GM23248 (cell line): ENCODE measurements around the gene EPM2A. TPM values are rescaled to one million over a fixed set of nuclear protein-coding genes. Genes with fewer than 3 reads are reported as not detected.

ENCODE experiments used
- DNase-seq: peaks from one replicate; pipeline ENCODE4 v3.0.0-alpha.2; 2015
- H2AFZ ChIP-seq: fragments of 200-600 bp; sonication (generic); 2 replicates; pipeline ENCODE4 v1.6.1; 2016; ENCODE audit warnings: antibody characterized with exemption
- H3F3A ChIP-seq: fragments of 200-600 bp; sonication (generic); 2 replicates; pipeline ENCODE4 v1.6.1; 2016; ENCODE audit warnings: mild to moderate bottlenecking, antibody characterized with exemption, mixed run types; ENCODE audit not compliant: insufficient read depth
- H3K27ac ChIP-seq: fragments of 200-600 bp; sonication (generic); 2 replicates; pipeline ENCODE4 v1.5.1; 2016; ENCODE audit warnings: mild to moderate bottlenecking
- H3K27me3 ChIP-seq: fragments of 200-600 bp; sonication (generic); replicated peaks from 2 replicates; pipeline ENCODE4 v1.6.1; 2016; ENCODE audit warnings: mild to moderate bottlenecking; ENCODE audit not compliant: insufficient read depth
- H3K36me3 ChIP-seq: fragments of 200-600 bp; sonication (generic); 2 replicates; pipeline ENCODE4 v1.6.1; 2016; ENCODE audit warnings: low read depth, mild to moderate bottlenecking
- H3K4me1 ChIP-seq: fragments of 200-600 bp; sonication (generic); 2 replicates; pipeline ENCODE4 v1.6.1; 2016; ENCODE audit warnings: mild to moderate bottlenecking; ENCODE audit not compliant: insufficient read depth
- H3K4me2 ChIP-seq: fragments of 200-600 bp; sonication (generic); one replicate; pipeline ENCODE4 v1.6.1; 2016; ENCODE audit warnings: mild to moderate bottlenecking; ENCODE audit not compliant: unreplicated experiment
- H3K4me3 ChIP-seq: fragments of 200-600 bp; sonication (generic); 2 replicates; pipeline ENCODE4 v1.5.1; 2016; ENCODE audit warnings: mild to moderate bottlenecking
- H3K79me2 ChIP-seq: fragments of 200-600 bp; sonication (generic); 2 replicates; pipeline ENCODE4 v1.6.1; 2016; ENCODE audit warnings: mild to moderate bottlenecking; ENCODE audit not compliant: insufficient read depth
- H3K9ac ChIP-seq: fragments of 200-600 bp; sonication (generic); 2 replicates; pipeline ENCODE4 v1.6.1; 2016; ENCODE audit warnings: mild to moderate bottlenecking
- H3K9me2 ChIP-seq: fragments of 200-600 bp; sonication (generic); 2 replicates; pipeline ENCODE4 v1.6.1; 2016; ENCODE audit warnings: mixed run types, mild to moderate bottlenecking, moderate library complexity; ENCODE audit not compliant: insufficient read depth
- H3K9me3 ChIP-seq: fragments of 200-600 bp; sonication (generic); one replicate; pipeline ENCODE4 v1.6.1; 2017; ENCODE audit warnings: low read depth
- H4K20me1 ChIP-seq: fragments of 200-600 bp; sonication (generic); 2 replicates; pipeline ENCODE4 v1.6.0; 2016; ENCODE audit not compliant: insufficient read depth
- EZH2 ChIP-seq: fragments of 200-600 bp; sonication (generic); IDR thresholded peaks from 2 replicates; pipeline ENCODE4 v1.6.1; 2018; ENCODE audit warnings: antibody characterized with exemption, mild to moderate bottlenecking; ENCODE audit not compliant: insufficient read depth, poor library complexity, severe bottlenecking
- EZH2phosphoT487 ChIP-seq: fragments of 200-600 bp; sonication (generic); IDR thresholded peaks from 2 replicates; pipeline ENCODE4 v1.6.1; 2018; ENCODE audit warnings: antibody characterized with exemption, moderate library complexity, mild to moderate bottlenecking, low read depth; ENCODE audit not compliant: insufficient read depth
- WGBS, 2 experiments: methylation state at CpG; one replicate each; pipeline ENCODE4 v1.1.6; 2015 to 2017; ENCODE audit warnings: low lambda C conversion rate in 2 of 2, low coverage in 1 of 2; ENCODE audit errors: missing lambda C conversion rate in 2 of 2; 5-methylcytosine and 5-hydroxymethylcytosine counted together
- in situ Hi-C: fragments of 300-500 bp; cut with MboI; formaldehyde crosslinking; loops from 2 replicates; pipeline ENCODE4 v1.15.0; 2020
- polyA plus RNA-seq: library from polyadenylated mRNA; unstranded; fragments of >200 nt; fragmentation: Nextera tagmentation; extraction: Ambion mirVana; gene quantifications from 2 replicates; pipeline ENCODE4 v1.2.1, GENCODE V29; 2016
- total RNA-seq: library from RNA; depleted of rRNA; stranded (reverse); fragments of >200 nt; shearing (Covaris generic); gene quantifications from 2 replicates; pipeline ENCODE4 v1.2.3, GENCODE V29; 2014

EPM2A gene
- total and polyA plus RNA-seq, 2 experiments from 2014 or later: 2.7 to 3.5 TPM

DNA sequence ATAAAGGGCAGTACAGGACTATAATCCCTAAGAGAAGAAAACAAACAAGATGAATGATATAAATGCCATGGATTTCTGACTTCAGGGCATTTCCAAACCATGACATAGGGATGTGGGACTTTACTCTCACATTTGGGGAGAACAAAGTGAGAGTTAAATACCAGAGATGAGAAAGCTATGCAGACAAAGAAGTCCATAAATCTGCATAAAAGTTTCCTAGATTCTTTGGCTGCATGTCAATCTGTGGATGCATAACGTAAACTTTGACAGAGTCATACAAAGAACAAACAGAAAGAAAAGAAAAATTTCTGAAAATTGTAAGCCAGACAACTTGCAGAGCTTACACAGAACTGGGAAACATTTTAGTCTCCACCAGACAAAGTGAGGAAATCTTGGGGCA lies 11.7 kb downstream of the EPM2A start:
- Histone ChIP-seq H3K36me3 (no peaks in the 10 kb centered on the region), H3K9me2 (no peaks in the 10 kb centered on the region), H3K27ac (no peak overlapping the region), H3K4me1 (no peaks in the 10 kb centered on the region), H3F3A (no peaks in the 10 kb centered on the region), H3K4me2 (no peak overlapping the region), H2AFZ (no peak overlapping the region), H4K20me1 (no peaks in the 10 kb centered on the region), H3K4me3 (no peak overlapping the region), H3K9me3 (no peaks in the 10 kb centered on the region), H3K27me3 (no peaks in the 10 kb centered on the region), H3K79me2 (no peaks in the 10 kb centered on the region), H3K9ac (no peak overlapping the region)
- WGBS, 2 experiments: 78 to 80% methylated on average over 1 of the region's 1 CpG
- no peak for DNase-seq
- in situ Hi-C loops: no loop called here
- TF ChIP-seq EZH2phosphoT487 (no peak), EZH2 (no peak)

DNA sequence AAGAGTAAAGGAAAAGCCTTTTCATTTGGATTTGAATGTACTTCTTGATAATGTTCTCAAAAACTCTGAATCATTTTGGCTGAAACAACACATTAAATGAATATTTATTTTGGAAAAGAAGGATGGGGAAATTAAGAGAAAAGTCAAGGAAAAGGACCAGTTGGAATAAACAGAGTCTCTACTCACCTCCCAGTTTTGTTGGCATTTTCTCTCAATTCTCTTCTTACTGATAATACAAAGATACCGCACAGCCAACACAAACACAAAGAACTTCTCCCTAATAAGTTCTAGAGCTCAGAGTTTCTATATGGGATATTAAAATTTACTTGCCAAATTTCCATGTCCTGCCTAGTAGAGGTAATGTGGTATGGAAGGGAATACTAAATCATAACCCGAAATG lies 13.1 kb downstream of the EPM2A start:
- H3K36me3 ChIP-seq: no peaks in the 10 kb centered on the region
- H3K9ac ChIP-seq: no peak overlapping the region
- TF ChIP-seq EZH2: no peak
- no peak for TF ChIP-seq EZH2phosphoT487
- H3K9me3 ChIP-seq: no peaks in the 10 kb centered on the region
- H3K27me3 ChIP-seq: no peaks in the 10 kb centered on the region
- no peak overlapping the region for H3K27ac ChIP-seq
- H4K20me1 ChIP-seq: no peaks in the 10 kb centered on the region
- H3K4me1 ChIP-seq: no peaks in the 10 kb centered on the region
- H3K9me2 ChIP-seq: no peaks in the 10 kb centered on the region
- in situ Hi-C loops: no loop called here
- no peak overlapping the region for H3K4me2 ChIP-seq
- DNase-seq: no peak
- H2AFZ ChIP-seq: no peak overlapping the region
- 91 to 97% methylated on average over 2 of the region's 2 CpGs for WGBS, 2 experiments
- H3F3A ChIP-seq: no peaks in the 10 kb centered on the region
- H3K79me2 ChIP-seq: no peaks in the 10 kb centered on the region
- H3K4me3 ChIP-seq: no peak overlapping the region

DNA sequence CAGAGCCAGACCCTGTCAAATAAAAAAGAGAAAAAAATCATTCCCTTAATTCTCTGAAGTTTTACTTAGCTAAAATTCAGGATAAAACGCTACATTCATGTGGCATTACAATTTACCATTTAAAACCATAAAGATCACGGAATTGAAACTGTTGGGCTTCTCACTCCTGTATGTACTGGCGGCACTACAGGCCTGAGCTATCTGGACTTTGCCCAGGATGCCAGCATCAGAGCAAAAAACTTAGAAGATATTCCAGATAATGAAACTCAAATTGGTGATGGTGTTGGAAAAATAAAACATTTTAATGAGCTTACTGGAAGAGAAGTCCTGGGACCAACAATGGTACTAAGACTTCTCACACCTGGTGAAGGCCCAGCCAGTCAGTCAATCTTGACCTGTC lies 14.2 kb downstream of the EPM2A start:
- Histone ChIP-seq H2AFZ (no peak overlapping the region), H3K79me2 (no peaks in the 10 kb centered on the region), H4K20me1 (no peaks in the 10 kb centered on the region), H3K27me3 (no peaks in the 10 kb centered on the region), H3K9ac (no peak overlapping the region), H3K4me2 (no peak overlapping the region), H3K9me3 (no peaks in the 10 kb centered on the region), H3K27ac (no peak overlapping the region), H3F3A (no peaks in the 10 kb centered on the region), H3K4me3 (no peak overlapping the region), H3K36me3 (no peaks in the 10 kb centered on the region), H3K9me2 (no peaks in the 10 kb centered on the region), H3K4me1 (no peaks in the 10 kb centered on the region)
- TF ChIP-seq EZH2phosphoT487: no peak
- TF ChIP-seq EZH2: no peak
- in situ Hi-C loops: no loop called here
- no peak for DNase-seq
- 79 to 84% methylated on average over 3 of the region's 3 CpGs for WGBS, 2 experiments

DNA sequence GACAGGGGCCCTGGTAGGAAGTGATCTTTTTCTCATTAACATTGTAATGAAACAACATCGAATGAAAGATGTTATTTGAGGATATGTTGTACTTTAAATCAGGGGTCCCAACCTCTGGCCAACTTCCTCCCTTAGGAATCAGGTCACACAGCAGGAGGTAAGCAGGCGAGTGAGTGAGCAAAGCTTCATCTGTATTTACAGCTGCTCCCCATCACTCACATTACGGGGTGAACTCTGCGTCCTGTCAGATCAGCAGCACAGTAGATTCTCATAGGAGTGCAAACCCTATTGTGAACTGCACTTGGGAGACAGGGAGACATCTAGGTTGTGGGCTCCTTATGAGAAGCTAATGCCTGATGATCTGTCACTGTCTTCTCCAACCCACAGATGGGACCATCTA lies 19.9 kb downstream of the EPM2A start:
- H3K9ac ChIP-seq: no peak overlapping the region
- H3F3A ChIP-seq: no peaks in the 10 kb centered on the region
- H3K79me2 ChIP-seq: no peaks in the 10 kb centered on the region
- no peak overlapping the region for H2AFZ ChIP-seq
- H3K36me3 ChIP-seq: no peaks in the 10 kb centered on the region
- TF ChIP-seq EZH2: no peak
- TF ChIP-seq EZH2phosphoT487: no peak
- H3K4me3 ChIP-seq: no peak overlapping the region
- H4K20me1 ChIP-seq: no peaks in the 10 kb centered on the region
- H3K4me1 ChIP-seq: no peaks in the 10 kb centered on the region
- 87 to 88% methylated on average over 4 of the region's 4 CpGs for WGBS, 2 experiments
- H3K4me2 ChIP-seq: no peak overlapping the region
- no peak for DNase-seq
- no peak overlapping the region for H3K27ac ChIP-seq
- in situ Hi-C loops: no loop called here
- no peaks in the 10 kb centered on the region for H3K9me3 ChIP-seq
- no peaks in the 10 kb centered on the region for H3K27me3 ChIP-seq
- no peaks in the 10 kb centered on the region for H3K9me2 ChIP-seq

DNA sequence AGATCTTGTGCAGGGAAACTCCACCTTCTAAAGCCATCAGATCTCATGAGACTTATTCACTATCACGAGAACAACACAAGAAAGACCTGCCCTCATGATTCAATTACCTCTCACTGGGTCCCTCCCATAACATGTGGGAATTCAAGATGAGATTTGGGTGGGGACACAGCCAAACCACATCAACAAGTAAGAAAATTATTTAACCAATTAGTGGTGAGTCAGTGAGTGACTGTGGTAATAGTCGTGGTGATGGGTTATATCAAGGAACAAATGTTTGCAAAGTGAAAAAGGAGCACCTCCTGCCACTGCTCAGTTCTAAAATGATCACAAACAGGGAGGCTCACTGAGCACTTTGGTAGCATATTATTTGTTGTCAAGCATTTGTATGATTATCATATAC lies 20.6 kb downstream of the EPM2A start:
- no peak overlapping the region for H3K4me3 ChIP-seq
- H3K36me3 ChIP-seq: no peaks in the 10 kb centered on the region
- no peak overlapping the region for H3K27ac ChIP-seq
- H4K20me1 ChIP-seq: no peaks in the 10 kb centered on the region
- 35 to 42% methylated on average over 2 of the region's 2 CpGs for WGBS, 2 experiments
- H3K9ac ChIP-seq: no peak overlapping the region
- H3K79me2 ChIP-seq: no peaks in the 10 kb centered on the region
- no peaks in the 10 kb centered on the region for H3K9me3 ChIP-seq
- DNase-seq: no peak
- TF ChIP-seq EZH2phosphoT487: no peak
- no peak for TF ChIP-seq EZH2
- H3K27me3 ChIP-seq: no peaks in the 10 kb centered on the region
- H2AFZ ChIP-seq: no peak overlapping the region
- H3K4me2 ChIP-seq: no peak overlapping the region
- no peaks in the 10 kb centered on the region for H3K4me1 ChIP-seq
- in situ Hi-C loops: no loop called here
- H3K9me2 ChIP-seq: no peaks in the 10 kb centered on the region
- no peaks in the 10 kb centered on the region for H3F3A ChIP-seq
